Measurements from ENCODE around the gene SEMA5B.

Gene SEMA5B

DNA sequence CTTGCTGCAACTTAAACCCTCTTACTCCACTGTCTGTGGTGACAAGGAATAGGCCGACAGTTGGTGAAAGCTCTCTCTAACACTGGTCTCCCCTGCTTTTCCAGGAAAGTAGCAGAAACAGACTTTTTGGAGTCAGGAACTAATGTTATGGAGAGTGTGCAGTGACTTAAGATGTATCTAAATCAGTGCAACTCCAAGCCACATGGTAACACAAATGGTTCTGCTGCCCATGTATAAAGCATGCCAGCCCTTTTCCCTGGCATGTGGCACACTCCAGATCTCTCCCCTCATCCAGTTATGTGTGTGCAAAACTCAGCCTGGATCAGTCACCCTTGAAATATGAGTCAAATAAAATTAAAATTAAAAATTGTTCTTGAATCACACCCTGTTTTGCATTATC is 55.4 kb downstream of the SEMA5B start:
- no peak for DNase-seq

GRCh38 chr3:122969585-122970469 is 57.7 kb downstream of the SEMA5B start:
- no peak for DNase-seq

DNA sequence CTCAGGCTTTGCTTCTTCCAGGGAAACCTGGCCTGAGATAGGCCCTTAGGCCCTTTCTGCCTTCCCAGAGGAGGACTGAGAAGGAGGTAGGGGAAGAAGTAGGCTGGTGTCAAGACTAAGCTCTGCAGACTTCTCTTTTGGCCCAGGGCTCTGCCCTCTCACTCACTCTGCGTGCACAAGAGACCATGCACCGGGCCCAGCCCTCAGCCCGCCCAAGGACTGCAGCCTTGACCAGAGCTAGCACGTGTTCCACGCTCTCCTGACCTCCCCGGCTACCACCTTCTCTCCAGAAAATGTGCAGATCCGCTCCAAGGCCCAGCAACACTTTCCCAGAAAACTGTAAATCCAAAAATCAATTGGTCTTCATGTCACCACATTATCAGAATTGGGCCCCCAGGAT is 59.8 kb downstream of the SEMA5B start:
- no peak for DNase-seq

GRCh38 chr3:122967356-122967755 is 60.2 kb downstream of the SEMA5B start:
- DNase-seq = no peak

- no peak for DNase-seq
Observed at GRCh38 chr3:122966045-122966444, 61.5 kb downstream of the SEMA5B start.

DNA sequence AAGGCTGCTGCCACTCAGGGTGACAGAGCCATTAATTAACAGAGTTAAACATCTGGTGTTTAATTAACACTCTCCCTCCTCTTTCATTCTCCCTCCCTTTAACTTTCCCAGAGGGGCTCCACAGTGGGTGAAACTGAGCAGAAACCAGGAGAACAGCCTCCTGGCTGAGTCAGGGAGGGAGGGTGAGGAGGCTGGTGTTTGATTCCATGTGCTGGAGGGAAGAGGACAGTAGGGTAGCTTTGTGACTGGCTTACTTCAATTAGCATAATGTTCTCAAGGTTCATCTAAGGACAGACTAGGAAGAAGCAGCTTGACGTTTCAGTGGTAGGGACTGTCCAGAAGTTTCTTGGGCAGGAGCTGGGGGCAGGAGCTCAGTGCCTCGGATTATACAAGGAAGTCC is 62.8 kb downstream of the SEMA5B start:
- DNase-seq = no peak

- DNase-seq = no peak
Observed at GRCh38 chr3:122962149-122962548, 65.4 kb downstream of the SEMA5B start.

GRCh38 chr3:122961146-122961545 is 66.4 kb downstream of the SEMA5B start:
- DNase-seq = no peak

DNA sequence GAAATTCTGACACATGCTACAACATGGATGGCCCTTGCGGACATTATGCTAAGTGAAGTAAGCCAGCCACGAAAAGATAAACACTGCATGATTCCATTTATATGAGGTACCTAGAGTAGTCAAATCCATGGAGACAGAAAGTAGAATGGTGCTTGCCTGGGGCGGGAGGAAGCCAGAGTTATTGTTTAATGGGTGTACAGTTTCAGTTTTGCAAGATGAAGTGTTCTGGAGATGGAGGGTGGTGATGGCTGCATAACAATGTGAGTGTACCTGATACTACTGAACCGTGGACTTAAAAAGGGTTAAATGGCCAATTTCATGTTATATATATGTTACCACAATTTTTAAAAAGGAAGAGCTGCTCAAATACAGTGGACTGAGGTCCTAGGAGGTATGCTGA is 66.9 kb downstream of the SEMA5B start:
- no peak for DNase-seq

DNA sequence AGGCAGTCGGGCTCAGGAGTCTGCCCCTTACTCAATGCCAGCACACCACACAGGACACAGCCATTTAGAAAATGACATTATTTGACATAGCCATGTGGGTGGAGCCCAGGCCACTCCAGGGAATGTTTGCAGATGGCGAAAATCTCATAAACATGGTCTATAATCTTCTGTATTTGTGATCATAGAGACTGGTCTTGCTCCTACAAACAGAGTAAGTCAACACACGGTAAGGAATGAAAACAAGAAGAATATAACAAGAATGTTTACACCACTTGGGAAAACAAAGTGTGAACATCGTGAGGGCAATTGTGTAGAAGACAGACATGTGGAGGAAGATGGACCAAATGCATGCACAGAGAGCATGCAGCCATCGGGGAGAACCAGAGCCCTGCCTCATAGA is 68.2 kb downstream of the SEMA5B start:
- DNase-seq = no peak

DNA sequence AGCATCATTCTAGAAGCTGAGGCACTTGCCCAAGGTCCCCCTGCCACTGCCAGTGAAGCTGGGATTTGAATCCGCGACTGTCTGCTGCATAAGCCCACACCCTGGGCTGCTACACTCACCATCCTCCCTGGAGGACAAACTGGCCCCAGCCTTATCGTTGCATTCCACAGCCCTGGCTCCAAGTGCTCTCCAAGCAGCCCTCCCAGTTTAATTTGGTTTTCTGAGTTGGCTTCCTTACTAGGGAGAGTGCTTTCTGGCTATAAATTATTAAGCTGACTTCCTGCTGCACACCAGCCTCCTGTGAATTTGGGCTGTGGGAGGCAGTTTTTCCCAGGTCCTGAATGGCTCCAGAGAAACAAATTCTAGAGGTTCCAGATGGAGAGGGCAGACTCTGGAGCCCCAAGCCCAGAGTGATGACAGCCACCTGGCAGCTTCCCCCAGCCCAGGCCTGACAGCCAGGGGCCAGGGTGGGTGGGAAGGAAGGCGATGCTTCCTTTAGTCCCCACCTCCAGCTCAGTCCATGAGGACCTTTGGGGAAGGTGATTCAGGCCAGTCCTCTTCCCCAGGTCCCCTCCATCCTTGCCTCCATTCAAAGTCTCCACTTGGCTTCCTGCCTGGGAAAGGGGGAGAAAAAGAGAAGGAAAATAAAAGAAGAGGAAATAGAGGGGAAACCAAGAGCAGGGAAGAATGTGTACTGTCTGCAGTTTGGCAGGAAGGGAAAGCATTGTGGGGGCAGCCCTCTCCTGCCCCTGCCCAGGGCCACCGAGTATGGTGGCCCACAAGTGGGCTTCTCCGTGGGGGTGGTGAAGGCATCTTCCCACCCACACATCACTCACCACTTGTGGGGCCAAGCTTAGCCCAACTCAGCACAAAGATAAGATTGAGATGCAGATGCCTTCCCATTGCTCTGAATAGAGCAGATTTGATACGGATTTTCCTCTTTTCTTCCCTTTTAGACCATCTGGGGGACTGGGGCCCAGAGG is 69.6 kb downstream of the SEMA5B start:
- no peak for DNase-seq

DNA sequence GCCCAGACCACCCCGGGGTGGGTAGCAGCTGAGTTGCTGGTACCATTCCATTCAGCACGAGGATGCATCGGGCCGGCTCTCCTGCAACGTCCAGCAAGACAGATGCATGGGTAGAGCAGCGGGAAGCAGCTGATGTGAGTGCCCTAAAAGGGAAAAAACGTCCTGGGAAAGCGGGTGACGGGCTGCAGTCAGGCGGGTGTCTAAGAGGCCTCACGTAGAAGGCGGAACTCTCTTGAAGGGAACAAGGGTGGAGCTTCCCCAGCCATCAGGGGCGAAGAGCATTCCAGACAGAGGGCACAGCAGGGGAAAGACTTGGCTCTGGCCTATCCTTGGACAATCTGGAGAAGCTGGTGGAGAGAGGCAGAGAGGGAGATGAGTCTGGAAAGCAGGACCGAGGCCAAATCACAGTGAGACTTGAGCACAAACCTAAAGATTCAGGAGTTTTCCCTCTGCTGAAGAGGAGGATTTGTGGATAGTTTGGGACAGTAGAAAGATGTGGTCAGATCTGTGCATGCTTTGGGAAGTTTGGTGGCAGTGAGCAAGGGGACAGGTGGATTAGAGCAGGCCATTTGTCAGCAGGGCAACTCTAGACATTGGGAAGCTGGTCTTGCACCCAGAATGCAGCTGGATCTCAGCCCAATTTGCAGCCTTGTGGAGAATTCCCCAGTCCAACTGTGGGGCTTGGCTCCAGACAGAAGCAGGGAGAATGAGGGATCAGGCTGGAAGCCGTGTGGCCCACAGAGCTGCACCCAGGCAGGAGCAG is 70.7 kb downstream of the SEMA5B start:
- DNase-seq = no peak

DNA sequence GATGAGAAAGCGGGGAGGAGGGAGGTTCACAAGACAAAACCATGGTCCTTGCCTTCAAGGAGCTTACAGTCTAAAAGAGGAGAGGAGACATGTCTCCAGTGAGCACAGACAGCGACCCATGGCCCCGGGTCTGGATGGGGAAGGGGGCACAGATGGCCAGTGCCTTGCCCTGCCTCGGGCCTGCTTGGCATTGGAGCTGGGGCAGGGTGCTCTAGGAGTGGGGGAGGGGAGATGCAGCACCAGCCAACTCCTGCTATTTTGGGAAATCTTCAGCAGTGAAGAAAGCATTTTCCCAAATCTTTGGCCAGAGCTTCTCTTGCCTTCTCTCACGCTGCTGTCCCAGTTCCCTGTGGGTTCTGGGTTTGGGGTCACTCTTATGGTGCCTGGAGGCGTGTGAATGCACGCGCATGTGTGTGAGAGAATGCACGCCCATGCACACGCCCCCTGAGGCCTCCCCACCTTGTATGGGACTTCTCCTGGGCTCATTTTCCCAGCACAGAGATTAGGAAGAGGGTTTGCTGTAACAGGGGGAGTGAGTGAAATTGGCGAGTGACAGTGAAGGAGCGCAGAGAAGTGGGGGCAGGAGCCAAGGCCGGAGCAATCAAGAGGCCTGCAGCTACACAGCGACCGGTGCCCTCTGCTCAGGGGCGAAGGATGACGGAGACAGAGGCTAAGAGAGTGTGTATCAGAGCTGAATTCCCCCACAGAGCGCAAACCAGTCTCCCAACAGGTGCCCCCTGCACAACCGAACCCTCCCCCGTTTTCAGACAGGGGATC is 71.5 kb downstream of the SEMA5B start:
- DNase-seq = no peak

- DNase-seq = no peak
Observed at GRCh38 chr3:122952520-122952919, 75.0 kb downstream of the SEMA5B start.

GRCh38 chr3:122948408-122948807 is 79.2 kb downstream of the SEMA5B start:
- no peak for DNase-seq

GRCh38 chr3:122947738-122948137 is 79.8 kb downstream of the SEMA5B start:
- DNase-seq = no peak

GRCh38 chr3:122947196-122947595 is 80.4 kb downstream of the SEMA5B start:
- DNase-seq = no peak

- DNase-seq = no peak
Observed at GRCh38 chr3:122946185-122946584, 81.4 kb downstream of the SEMA5B start.

GRCh38 chr3:122945230-122945629 is 82.3 kb downstream of the SEMA5B start:
- no peak for DNase-seq

GRCh38 chr3:122944671-122945161 is 82.8 kb downstream of the SEMA5B start:
- no peak for DNase-seq

GRCh38 chr3:122943828-122944190 is 83.8 kb downstream of the SEMA5B start:
- DNase-seq = no peak

Measured in activated T-cell treated with anti-CD3 and anti-CD28 coated beads, Interleukin-2, amount 50 U/mL, for 48 hours (primary cell).